Activated T-cell treated with anti-CD3 and anti-CD28 coated beads, Interleukin-2, amount 50 U/mL, for 72 hours (primary cell): ENCODE data around the gene SCYL1. TPM values are rescaled to one million over a fixed set of nuclear protein-coding genes. Genes with fewer than 3 reads are reported as not detected.
A peak's percentile ranks its signal among the peaks of the same experiment; 100 is the strongest.

Source experiments
- ATAC-seq, 2 donors: fragments of 150-1000 bp; cut with Tn5 transposase; replicated peaks in 1 of 2; 2 replicates each; pipeline ENCODE4 v1.10.0; 2021; ENCODE audit warnings: moderate library complexity in 2 of 2, mild to moderate bottlenecking in 1 of 2
- DNase-seq, 2 donors: peaks; one replicate each; pipeline ENCODE4 v3.0.0; 2021 to 2022; ENCODE audit warnings: mixed read lengths in 1 of 2
- H3K27ac Mint-ChIP-seq: one replicate; pipeline ENCODE4 v1.8.0; 2022; ENCODE audit warnings: mild to moderate bottlenecking, moderate library complexity, mixed read lengths
- H3K27me3 Mint-ChIP-seq: one replicate; pipeline ENCODE4 v1.8.0; 2022; ENCODE audit warnings: low read depth, mixed read lengths
- H3K36me3 Mint-ChIP-seq, 2 donors: one replicate each; pipeline ENCODE4 v1.8.0; 2022; ENCODE audit warnings: mixed read lengths in 2 of 2, mild to moderate bottlenecking in 1 of 2; ENCODE audit not compliant: insufficient read depth in 2 of 2
- H3K4me1 Mint-ChIP-seq: one replicate; pipeline ENCODE4 v1.8.0; 2022; ENCODE audit warnings: low read depth, mixed read lengths
- H3K4me3 Mint-ChIP-seq, 2 donors: one replicate each; pipeline ENCODE4 v1.8.0; 2022; ENCODE audit warnings: mild to moderate bottlenecking in 2 of 2, mixed read lengths in 2 of 2, moderate library complexity in 2 of 2
- H3K9me3 Mint-ChIP-seq, 2 donors: one replicate each; pipeline ENCODE4 v1.8.0; 2022; ENCODE audit warnings: mixed read lengths in 2 of 2
- total RNA-seq, 2 donors: library from RNA; stranded (reverse); gene quantifications; one replicate each; pipeline ENCODE4 v1.2.3, GENCODE V29; 2022

Gene SCYL1
- total RNA-seq, 2 donors from 2014 or later = 77.9 to 83.4 TPM

DNA sequence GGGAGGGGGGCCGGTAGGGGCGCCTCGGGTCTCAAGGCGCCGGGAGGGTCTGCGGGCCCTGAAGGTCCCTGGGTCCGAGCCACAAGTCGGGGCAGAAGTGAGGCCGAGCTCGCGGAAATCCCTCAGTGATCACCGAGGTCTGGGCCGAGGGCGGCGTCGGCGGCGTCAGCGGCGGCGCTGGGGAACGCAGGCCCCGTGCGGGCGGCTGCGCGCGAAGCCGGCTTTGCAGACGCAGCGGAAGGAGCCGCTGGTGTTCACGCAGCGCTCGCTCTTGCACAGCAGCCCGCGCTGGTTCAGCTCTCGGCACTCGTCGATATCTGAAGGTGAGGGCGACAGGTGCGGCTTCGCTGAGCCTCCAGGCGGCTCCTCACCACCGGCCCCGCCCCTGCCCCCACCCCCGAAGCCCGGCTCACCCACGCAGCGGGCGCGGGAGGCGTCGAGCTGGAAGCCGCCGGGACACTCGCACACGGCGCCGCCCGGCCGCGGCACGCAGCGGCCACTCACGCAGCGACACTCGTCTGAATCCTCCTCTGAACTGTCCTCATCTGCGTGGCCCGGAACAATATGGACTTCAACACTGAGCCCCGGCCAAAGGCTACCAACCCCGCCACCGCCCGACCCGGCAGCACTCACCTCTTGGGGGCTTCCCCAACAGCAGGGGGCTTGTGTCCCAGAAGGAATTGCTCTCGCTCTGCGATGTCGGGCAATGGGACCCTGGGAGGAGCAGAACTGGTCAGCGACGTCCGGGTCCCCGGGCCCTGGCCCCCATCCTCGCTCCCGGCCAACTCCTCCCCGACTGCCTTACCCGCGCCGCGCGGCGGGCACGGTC is 14.2 kb downstream of the SCYL1 start:
- Mint-ChIP-seq H3K36me3 (peaks cover 2 to 11% of the 10 kb centered on the region in 2 donors), H3K27me3 (no peaks in the 10 kb centered on the region), H3K4me1 (peaks cover 25% of the 10 kb centered on the region), H3K27ac (no peak overlapping the region), H3K4me3 (peak overlapping the region in 1 of 2 donors; percentile 29), H3K9me3 (no peaks in the 10 kb centered on the region)
- DNase-seq = no peak
- no peak for ATAC-seq

GRCh38 chr11:65539744-65540289 is 14.9 kb downstream of the SCYL1 start:
- ATAC-seq (peak; percentile 75 to 78), DNase-seq (no peak)
- Mint-ChIP-seq H3K4me3 (peak overlapping the region; percentile 84 to 86), H3K9me3 (no peaks in the 10 kb centered on the region), H3K27ac (no peak overlapping the region), H3K27me3 (no peaks in the 10 kb centered on the region), H3K4me1 (peaks cover 25% of the 10 kb centered on the region), H3K36me3 (peaks cover 2 to 13% of the 10 kb centered on the region in 2 donors)

DNA sequence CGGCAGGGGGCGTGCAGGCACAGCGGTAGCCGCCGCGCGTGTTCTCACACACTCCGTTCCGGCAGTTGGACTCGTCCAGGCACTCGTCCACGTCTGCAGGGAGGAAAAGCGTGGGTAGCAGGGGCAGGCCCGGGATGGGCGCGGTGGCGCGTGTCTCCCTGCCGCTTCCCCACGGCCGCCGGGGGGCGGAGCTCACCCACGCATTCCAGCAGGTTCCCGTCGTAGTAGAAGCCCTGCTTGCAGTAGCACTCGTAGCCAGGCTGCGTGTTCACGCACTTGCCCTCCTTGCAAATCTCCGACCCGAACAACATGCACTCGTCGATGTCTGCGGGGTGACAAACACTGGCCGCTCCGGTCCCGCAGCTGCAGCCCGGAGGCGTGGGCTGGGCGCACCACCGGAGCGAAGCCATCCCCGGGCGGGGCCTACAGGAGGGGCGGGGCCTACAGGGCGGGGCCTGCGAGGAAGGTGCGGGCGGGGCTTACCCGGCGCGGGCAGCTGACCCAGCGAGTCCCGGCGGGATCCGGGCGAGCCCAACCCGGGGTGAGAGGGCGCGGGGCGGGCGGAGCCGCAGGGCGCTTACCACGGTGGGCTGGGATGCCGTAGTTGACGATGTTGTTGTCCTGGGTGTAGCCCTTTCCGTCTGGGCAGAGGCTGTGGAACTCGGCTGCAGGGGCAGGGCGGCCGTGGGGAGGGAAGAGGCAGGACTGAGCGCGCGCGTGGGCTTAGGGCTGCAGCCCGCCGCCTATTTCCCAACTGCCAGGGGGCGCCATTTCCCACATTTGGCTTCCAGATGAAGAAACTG is 15.6 kb downstream of the SCYL1 start:
- peak overlapping the region; percentile 84 to 86 for H3K4me3 Mint-ChIP-seq
- peak; percentile 86 to 90 for ATAC-seq
- DNase-seq = peak; percentile 90
- peaks cover 4 to 13% of the 10 kb centered on the region in 2 donors for H3K36me3 Mint-ChIP-seq
- no peak overlapping the region for H3K27ac Mint-ChIP-seq
- peaks cover 28% of the 10 kb centered on the region for H3K4me1 Mint-ChIP-seq
- H3K27me3 Mint-ChIP-seq = no peaks in the 10 kb centered on the region
- no peaks in the 10 kb centered on the region for H3K9me3 Mint-ChIP-seq

- Mint-ChIP-seq H3K4me1 (peaks cover 36% of the 10 kb centered on the region), H3K36me3 (peaks cover 5 to 13% of the 10 kb centered on the region in 2 donors), H3K4me3 (peak overlapping the region; percentile 84 to 86), H3K9me3 (no peaks in the 10 kb centered on the region), H3K27me3 (no peaks in the 10 kb centered on the region), H3K27ac (peak overlapping the region; percentile 72)
- DNase-seq (no peak), ATAC-seq (no peak)
These were observed 16.5 kb downstream of the SCYL1 start for GRCh38 chr11:65541093-65541982.

- Mint-ChIP-seq H3K4me3 (no peak overlapping the region), H3K36me3 (peaks cover 5 to 14% of the 10 kb centered on the region in 2 donors), H3K9me3 (no peaks in the 10 kb centered on the region), H3K27ac (no peak overlapping the region), H3K27me3 (no peaks in the 10 kb centered on the region), H3K4me1 (peaks cover 46% of the 10 kb centered on the region)
- DNase-seq (no peak), ATAC-seq (no peak)
These were observed 18.0 kb downstream of the SCYL1 start for GRCh38 chr11:65542738-65543390.

GRCh38 chr11:65545853-65546216 is 21.0 kb downstream of the SCYL1 start:
- peak overlapping the region; percentile 84 for H3K27ac Mint-ChIP-seq
- peak overlapping the region; percentile 84 to 90 for H3K4me3 Mint-ChIP-seq
- no peaks in the 10 kb centered on the region for H3K9me3 Mint-ChIP-seq
- ATAC-seq (peak in 1 of 2 donors; percentile 0), DNase-seq (no peak)
- H3K36me3 Mint-ChIP-seq = peaks cover 16 to 30% of the 10 kb centered on the region in 2 donors
- H3K4me1 Mint-ChIP-seq = peaks cover 61% of the 10 kb centered on the region
- H3K27me3 Mint-ChIP-seq = no peaks in the 10 kb centered on the region

DNA sequence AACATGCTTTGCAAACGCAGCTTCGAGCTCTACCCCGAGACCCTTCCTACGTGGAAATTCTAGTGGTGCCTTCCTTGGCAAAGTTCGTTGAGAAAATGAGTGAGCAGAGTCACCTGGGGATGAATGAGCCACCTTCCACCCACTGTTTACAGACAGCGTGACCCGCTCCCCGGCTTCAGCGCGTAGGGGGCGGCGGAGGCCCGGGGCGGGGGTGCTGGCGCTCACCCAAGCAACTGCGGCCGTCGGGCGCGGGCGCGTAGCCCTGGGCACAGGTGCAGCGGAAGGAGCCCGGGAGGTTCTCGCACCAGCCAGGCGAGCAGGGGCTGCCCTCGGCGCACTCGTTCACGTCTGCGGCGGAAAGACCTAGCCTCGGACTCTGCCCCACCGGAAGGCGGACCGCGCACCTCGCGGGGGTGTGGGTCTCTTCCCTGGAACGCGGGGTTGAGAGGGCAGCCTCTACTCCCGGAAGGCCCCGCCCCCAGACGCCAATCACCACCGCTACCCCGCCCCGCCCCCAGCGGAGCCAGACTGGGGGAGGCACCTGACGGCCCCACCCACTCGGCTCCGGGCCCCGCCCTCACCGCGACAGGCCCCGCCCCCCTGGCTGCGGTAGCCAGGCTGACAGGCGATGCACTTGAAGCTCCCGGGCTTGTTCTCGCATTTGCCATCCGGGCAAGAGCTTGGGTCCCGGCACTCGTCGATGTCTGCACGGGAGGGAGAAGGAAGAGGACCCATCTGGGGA is 21.5 kb downstream of the SCYL1 start:
- Mint-ChIP-seq H3K27ac (peak overlapping the region; percentile 84), H3K9me3 (no peaks in the 10 kb centered on the region), H3K4me1 (peaks cover 59% of the 10 kb centered on the region), H3K4me3 (peak overlapping the region; percentile 84 to 90), H3K27me3 (no peaks in the 10 kb centered on the region), H3K36me3 (peaks cover 16 to 31% of the 10 kb centered on the region in 2 donors)
- ATAC-seq = peak; percentile 87 to 88
- peak; percentile 98 to 100 for DNase-seq

- Mint-ChIP-seq H3K27me3 (no peaks in the 10 kb centered on the region), H3K4me1 (peaks cover 59% of the 10 kb centered on the region), H3K9me3 (no peaks in the 10 kb centered on the region), H3K4me3 (peak overlapping the region; percentile 84 to 90), H3K27ac (no peak overlapping the region), H3K36me3 (peaks cover 18 to 33% of the 10 kb centered on the region in 2 donors)
- DNase-seq = no peak
- ATAC-seq = no peak
These were observed 22.7 kb downstream of the SCYL1 start for GRCh38 chr11:65547446-65548125.

GRCh38 chr11:65548395-65548794 is 23.5 kb downstream of the SCYL1 start:
- H3K9me3 Mint-ChIP-seq = no peaks in the 10 kb centered on the region
- H3K4me3 Mint-ChIP-seq = peak overlapping the region; percentile 31 to 69
- no peak for ATAC-seq
- no peak for DNase-seq
- no peaks in the 10 kb centered on the region for H3K27me3 Mint-ChIP-seq
- no peak overlapping the region for H3K27ac Mint-ChIP-seq
- H3K4me1 Mint-ChIP-seq = peaks cover 63% of the 10 kb centered on the region
- H3K36me3 Mint-ChIP-seq = peaks cover 15 to 29% of the 10 kb centered on the region in 2 donors

DNA sequence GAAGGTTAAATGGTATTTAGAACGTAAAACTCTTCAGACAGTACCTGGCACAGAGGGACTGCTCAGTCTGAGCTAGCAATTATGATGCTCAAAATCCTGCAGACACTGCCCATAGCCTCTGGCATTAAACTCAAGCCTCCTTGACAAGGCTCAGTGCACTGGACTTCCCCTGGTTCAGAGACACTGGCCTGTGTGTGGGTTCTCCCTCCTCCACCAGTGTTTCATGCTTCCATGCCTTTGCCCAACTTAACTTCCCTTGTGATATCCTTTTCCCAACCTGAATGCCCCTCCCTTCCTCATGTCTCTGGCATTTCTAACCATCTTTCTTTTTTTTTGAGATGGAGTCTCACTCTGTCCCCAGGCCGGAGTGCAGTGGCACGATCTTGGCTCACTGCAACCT is 24.2 kb downstream of the SCYL1 start:
- no peaks in the 10 kb centered on the region for H3K27me3 Mint-ChIP-seq
- DNase-seq (no peak), ATAC-seq (no peak)
- no peaks in the 10 kb centered on the region for H3K9me3 Mint-ChIP-seq
- H3K4me1 Mint-ChIP-seq = peaks cover 65% of the 10 kb centered on the region
- peaks cover 15 to 27% of the 10 kb centered on the region in 2 donors for H3K36me3 Mint-ChIP-seq
- no peak overlapping the region for H3K27ac Mint-ChIP-seq
- no peak overlapping the region for H3K4me3 Mint-ChIP-seq
